DMS53 treated with DMSO at 0.1 percent for 48 hours (cell line): ENCODE data around the gene KRT81.
A peak's percentile ranks its signal among the peaks of the same experiment; 100 is the strongest.
"Not testable (repeated sequence)": the region's sequence is repeated elsewhere in the genome, so short reads cannot be mapped to it uniquely, and the experiment has no call there.

ENCODE experiments used
- DNase-seq: peaks from one replicate; lab custom pipeline; 2025; ENCODE audit not compliant: unreplicated experiment; lab: John Stamatoyannopoulos, UW

The KRT81 gene

GRCh38 chr12:52300796-52301691 is 9.7 kb upstream of the KRT81 start:
- no peak for DNase-seq

GRCh38 chr12:52298677-52299190 is 7.4 kb upstream of the KRT81 start:
- no peak for DNase-seq

- peak; percentile 14 for DNase-seq
These were observed 5.4 kb upstream of the KRT81 start for GRCh38 chr12:52296572-52297215.

GRCh38 chr12:52295663-52296062 is 4.3 kb upstream of the KRT81 start:
- no peak for DNase-seq

- no peak for DNase-seq
These were observed 3.5 kb upstream of the KRT81 start for GRCh38 chr12:52294803-52295202.

GRCh38 chr12:52293926-52294325 is 2.6 kb upstream of the KRT81 start:
- DNase-seq, result no peak

- not testable (repeated sequence) for DNase-seq
These were observed 725 bp downstream of the KRT81 start for GRCh38 chr12:52290483-52291134.

GRCh38 chr12:52287816-52288805 is 3.2 kb downstream of the KRT81 start:
- DNase-seq, result not testable (repeated sequence)

GRCh38 chr12:52286857-52287785 is 4.2 kb downstream of the KRT81 start:
- not testable (repeated sequence) for DNase-seq

GRCh38 chr12:52285851-52286530 is 5.3 kb downstream of the KRT81 start:
- no peak for DNase-seq

GRCh38 chr12:52285172-52285745 is 6.1 kb downstream of the KRT81 start:
- no peak for DNase-seq

- no peak for DNase-seq
These were observed 6.7 kb downstream of the KRT81 start for GRCh38 chr12:52284562-52285171.

- no peak for DNase-seq
These were observed 10.4 kb downstream of the KRT81 start for GRCh38 chr12:52280796-52281560.

GRCh38 chr12:52280319-52280795 is 11.0 kb downstream of the KRT81 start:
- peak; percentile 58 for DNase-seq

GRCh38 chr12:52279422-52280318 is 11.7 kb downstream of the KRT81 start:
- no peak for DNase-seq
